Peyer's patch (tissue), 4 donors: ENCODE results near the gene HCFC2.
"Not testable (repeated sequence)": the region's sequence is repeated elsewhere in the genome, so short reads cannot be mapped to it uniquely, and the experiment has no call there.

Experiments
- CTCF ChIP-seq, 6 experiments: fragments of 450-650 bp in 4 of 6; fragments of 200-600 bp in 2 of 6; sonication (generic) in 1 of 6; IDR thresholded peaks; one replicate each; pipeline ENCODE4 v1.5.1; 2017 to 2019; ENCODE audit warnings: antibody characterized with exemption in 6 of 6, mild to moderate bottlenecking in 3 of 6, moderate library complexity in 1 of 6
- POLR2A ChIP-seq, 2 donors: fragments of 450-650 bp; IDR thresholded peaks; one replicate each; pipeline ENCODE4 v1.5.1; 2017; ENCODE audit warnings: antibody characterized with exemption in 2 of 2, mild to moderate bottlenecking in 2 of 2, moderate library complexity in 2 of 2

- not testable (repeated sequence) for TF ChIP-seq POLR2A, CTCF (IDR thresholded peaks at IDR 0.05)
These were observed 28.2 kb upstream of the HCFC2 start for GRCh38 chr12:104036143-104036542.
